Neural cell (in vitro differentiated cells): ENCODE measurements around the gene NOC3L.

ENCODE experiments used
- CTCF ChIP-seq: fragments of 450-650 bp; IDR thresholded peaks from 2 replicates; pipeline ENCODE4 v1.5.1; 2014; ENCODE audit warnings: antibody characterized with exemption, mild to moderate bottlenecking, moderate library complexity; ENCODE audit not compliant: poor library complexity, severe bottlenecking
- EZH2 ChIP-seq: fragments of 200-600, 300-800 bp; shearing (Covaris generic), sonication (generic); IDR thresholded peaks from 2 replicates; pipeline ENCODE4 v1.6.1; 2014; ENCODE audit warnings: antibody characterized with exemption, low read length, borderline replicate concordance, mild to moderate bottlenecking; ENCODE audit not compliant: insufficient read depth, poor library complexity, severe bottlenecking
- POLR2AphosphoS5 ChIP-seq: IDR thresholded peaks from 2 replicates; pipeline ENCODE4 v1.6.1; 2012

- TF ChIP-seq CTCF (no peak), POLR2AphosphoS5 (no peak), EZH2 (no peak)
Measured at GRCh38 chr10:94358480-94358879, 4.3 kb downstream of the NOC3L start.
